HCT116 (cell line): Measurements from ENCODE around the gene DCAF15.

Source experiments
- CBX3 ChIP-seq: IDR thresholded peaks from 2 replicates; pipeline ENCODE4 v1.6.1; 2012; ENCODE audit warnings: low read depth
- CTCF ChIP-seq, 3 experiments: fragments of 200-600 bp in 1 of 3; sonication (generic) in 1 of 3; IDR thresholded peaks in 2 of 3; conservative IDR thresholded peaks in 1 of 3; 2 replicates each; pipeline ENCODE4 v1.5.1; 2012 to 2017; ENCODE audit warnings: low read depth in 2 of 3, low read length in 2 of 3, antibody characterized with exemption in 1 of 3, borderline replicate concordance in 1 of 3, control low read depth in 1 of 3, mild to moderate bottlenecking in 1 of 3, mixed read lengths in 1 of 3, mixed run types in 1 of 3, moderate library complexity in 1 of 3; ENCODE audit not compliant: insufficient read depth in 1 of 3
- EGR1 ChIP-seq: IDR thresholded peaks from 2 replicates; pipeline ENCODE4 v1.6.1; 2012; ENCODE audit warnings: low read depth
- EZH2 ChIP-seq: fragments of 200-600 bp; sonication (generic); IDR thresholded peaks from 2 replicates; pipeline ENCODE4 v1.6.1; 2017; ENCODE audit warnings: antibody characterized with exemption, mixed run types
- EZH2phosphoT487 ChIP-seq: fragments of 200-600 bp; IDR thresholded peaks from 2 replicates; pipeline ENCODE4 v1.6.1; 2018; ENCODE audit warnings: antibody characterized with exemption, borderline replicate concordance
- MAX ChIP-seq: IDR thresholded peaks from 2 replicates; pipeline ENCODE4 v1.6.1; 2012
- POLR2A ChIP-seq: IDR thresholded peaks from 2 replicates; pipeline ENCODE4 v1.7.0; 2011; ENCODE audit warnings: borderline replicate concordance; ENCODE audit not compliant: insufficient read depth, insufficient read length; ENCODE audit errors: extremely low read depth
- POLR2AphosphoS5 ChIP-seq: IDR thresholded peaks from 2 replicates; pipeline ENCODE4 v1.6.1; 2011; ENCODE audit warnings: mild to moderate bottlenecking, low read depth, low read length, moderate library complexity
- RAD21 ChIP-seq: IDR thresholded peaks from 2 replicates; pipeline ENCODE4 v1.6.1; 2012; ENCODE audit warnings: low read depth, mild to moderate bottlenecking
- SRF ChIP-seq: IDR thresholded peaks from 2 replicates; pipeline ENCODE4 v1.6.1; 2012; ENCODE audit warnings: low read depth
- ZNF274 ChIP-seq: fragments of 200-500 bp; sonication (Bioruptor generic); IDR thresholded peaks from 2 replicates; pipeline ENCODE4 v1.6.1; 2014; ENCODE audit warnings: mild to moderate bottlenecking, low read depth, low read length, inconsistent platforms
- TF ChIP-seq, protein P1 (sequence below): IDR thresholded peaks from 2 replicates; pipeline ENCODE4 v1.6.1; 2012; ENCODE audit warnings: low read depth
- TF ChIP-seq, protein P2 (sequence below): IDR thresholded peaks from 2 replicates; pipeline ENCODE4 v1.6.1; 2012

DNA sequence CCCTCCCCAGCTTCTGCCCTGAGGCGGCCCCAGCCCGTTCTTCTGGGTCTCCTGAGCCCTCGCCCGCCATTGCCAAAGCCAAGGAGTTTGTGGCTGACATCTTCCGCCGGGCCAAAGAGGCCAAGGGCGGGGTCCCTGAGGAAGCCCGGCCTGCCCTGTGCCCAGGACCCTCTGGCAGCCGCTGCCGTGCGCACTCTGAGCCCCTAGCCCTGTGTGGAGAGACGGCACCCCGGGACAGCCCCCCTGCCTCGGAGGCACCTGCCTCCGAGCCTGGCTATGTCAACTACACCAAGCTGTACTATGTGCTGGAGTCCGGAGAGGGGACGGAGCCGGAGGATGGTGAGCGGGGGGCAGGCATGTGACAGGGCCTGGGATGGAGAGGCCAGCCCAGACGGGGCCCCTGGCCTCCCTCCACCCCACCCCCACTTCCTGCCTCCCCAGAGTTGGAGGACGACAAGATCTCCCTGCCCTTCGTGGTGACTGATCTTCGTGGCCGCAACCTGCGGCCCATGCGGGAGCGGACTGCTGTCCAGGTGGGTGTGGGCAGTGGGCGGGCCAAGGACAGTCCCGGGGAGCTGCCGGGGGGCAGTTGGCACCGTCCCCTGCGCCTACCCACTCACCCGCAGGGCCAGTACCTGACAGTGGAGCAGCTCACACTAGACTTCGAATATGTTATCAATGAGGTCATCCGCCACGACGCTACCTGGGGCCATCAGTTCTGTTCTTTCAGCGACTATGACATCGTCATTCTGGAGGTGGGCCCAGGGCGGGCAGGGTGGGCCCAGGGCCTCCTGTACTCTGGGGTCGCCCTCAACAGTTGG is 7.0 kb downstream of the DCAF15 start:
- TF ChIP-seq CTCF (IDR thresholded peaks at IDR 0.05 in 2 of 3, conservative IDR thresholded peaks at IDR 0.05 in 1 of 3; ENCODE audit: borderline replicate concordance in 1 of 3, insufficient read depth in 1 of 3, low read depth in 2 of 3, low read length in 2 of 3) (no peak), EZH2 (no peak), POLR2AphosphoS5 (no peak), RAD21 (no peak), EGR1 (no peak), POLR2A (no peak), CBX3 (no peak), MAX (no peak), SRF (no peak), ZNF274 (no peak), EZH2phosphoT487 (no peak)
- TF ChIP-seq, protein P1, sequence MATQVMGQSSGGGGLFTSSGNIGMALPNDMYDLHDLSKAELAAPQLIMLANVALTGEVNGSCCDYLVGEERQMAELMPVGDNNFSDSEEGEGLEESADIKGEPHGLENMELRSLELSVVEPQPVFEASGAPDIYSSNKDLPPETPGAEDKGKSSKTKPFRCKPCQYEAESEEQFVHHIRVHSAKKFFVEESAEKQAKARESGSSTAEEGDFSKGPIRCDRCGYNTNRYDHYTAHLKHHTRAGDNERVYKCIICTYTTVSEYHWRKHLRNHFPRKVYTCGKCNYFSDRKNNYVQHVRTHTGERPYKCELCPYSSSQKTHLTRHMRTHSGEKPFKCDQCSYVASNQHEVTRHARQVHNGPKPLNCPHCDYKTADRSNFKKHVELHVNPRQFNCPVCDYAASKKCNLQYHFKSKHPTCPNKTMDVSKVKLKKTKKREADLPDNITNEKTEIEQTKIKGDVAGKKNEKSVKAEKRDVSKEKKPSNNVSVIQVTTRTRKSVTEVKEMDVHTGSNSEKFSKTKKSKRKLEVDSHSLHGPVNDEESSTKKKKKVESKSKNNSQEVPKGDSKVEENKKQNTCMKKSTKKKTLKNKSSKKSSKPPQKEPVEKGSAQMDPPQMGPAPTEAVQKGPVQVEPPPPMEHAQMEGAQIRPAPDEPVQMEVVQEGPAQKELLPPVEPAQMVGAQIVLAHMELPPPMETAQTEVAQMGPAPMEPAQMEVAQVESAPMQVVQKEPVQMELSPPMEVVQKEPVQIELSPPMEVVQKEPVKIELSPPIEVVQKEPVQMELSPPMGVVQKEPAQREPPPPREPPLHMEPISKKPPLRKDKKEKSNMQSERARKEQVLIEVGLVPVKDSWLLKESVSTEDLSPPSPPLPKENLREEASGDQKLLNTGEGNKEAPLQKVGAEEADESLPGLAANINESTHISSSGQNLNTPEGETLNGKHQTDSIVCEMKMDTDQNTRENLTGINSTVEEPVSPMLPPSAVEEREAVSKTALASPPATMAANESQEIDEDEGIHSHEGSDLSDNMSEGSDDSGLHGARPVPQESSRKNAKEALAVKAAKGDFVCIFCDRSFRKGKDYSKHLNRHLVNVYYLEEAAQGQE: no peak
- TF ChIP-seq, protein P2, sequence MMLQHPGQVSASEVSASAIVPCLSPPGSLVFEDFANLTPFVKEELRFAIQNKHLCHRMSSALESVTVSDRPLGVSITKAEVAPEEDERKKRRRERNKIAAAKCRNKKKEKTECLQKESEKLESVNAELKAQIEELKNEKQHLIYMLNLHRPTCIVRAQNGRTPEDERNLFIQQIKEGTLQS: no peak
